Measurements from ENCODE around the gene NUP205. TPM values are rescaled to one million over a fixed set of nuclear protein-coding genes. Genes with fewer than 3 reads are reported as not detected.

Gene NUP205, protein sequence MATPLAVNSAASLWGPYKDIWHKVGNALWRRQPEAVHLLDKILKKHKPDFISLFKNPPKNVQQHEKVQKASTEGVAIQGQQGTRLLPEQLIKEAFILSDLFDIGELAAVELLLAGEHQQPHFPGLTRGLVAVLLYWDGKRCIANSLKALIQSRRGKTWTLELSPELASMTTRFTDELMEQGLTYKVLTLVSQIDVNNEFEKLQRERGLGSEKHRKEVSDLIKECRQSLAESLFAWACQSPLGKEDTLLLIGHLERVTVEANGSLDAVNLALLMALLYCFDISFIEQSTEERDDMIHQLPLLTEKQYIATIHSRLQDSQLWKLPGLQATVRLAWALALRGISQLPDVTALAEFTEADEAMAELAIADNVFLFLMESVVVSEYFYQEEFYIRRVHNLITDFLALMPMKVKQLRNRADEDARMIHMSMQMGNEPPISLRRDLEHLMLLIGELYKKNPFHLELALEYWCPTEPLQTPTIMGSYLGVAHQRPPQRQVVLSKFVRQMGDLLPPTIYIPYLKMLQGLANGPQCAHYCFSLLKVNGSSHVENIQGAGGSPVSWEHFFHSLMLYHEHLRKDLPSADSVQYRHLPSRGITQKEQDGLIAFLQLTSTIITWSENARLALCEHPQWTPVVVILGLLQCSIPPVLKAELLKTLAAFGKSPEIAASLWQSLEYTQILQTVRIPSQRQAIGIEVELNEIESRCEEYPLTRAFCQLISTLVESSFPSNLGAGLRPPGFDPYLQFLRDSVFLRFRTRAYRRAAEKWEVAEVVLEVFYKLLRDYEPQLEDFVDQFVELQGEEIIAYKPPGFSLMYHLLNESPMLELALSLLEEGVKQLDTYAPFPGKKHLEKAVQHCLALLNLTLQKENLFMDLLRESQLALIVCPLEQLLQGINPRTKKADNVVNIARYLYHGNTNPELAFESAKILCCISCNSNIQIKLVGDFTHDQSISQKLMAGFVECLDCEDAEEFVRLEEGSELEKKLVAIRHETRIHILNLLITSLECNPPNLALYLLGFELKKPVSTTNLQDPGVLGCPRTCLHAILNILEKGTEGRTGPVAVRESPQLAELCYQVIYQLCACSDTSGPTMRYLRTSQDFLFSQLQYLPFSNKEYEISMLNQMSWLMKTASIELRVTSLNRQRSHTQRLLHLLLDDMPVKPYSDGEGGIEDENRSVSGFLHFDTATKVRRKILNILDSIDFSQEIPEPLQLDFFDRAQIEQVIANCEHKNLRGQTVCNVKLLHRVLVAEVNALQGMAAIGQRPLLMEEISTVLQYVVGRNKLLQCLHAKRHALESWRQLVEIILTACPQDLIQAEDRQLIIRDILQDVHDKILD (N-terminal part only)
- total RNA-seq (2016; rRNA removed; fragmentation: Illumina TruSeq; extraction: Trizol), result 87.2 and 123 TPM in 2 replicates
- 17.6 and 18.9 TPM in 2 replicates for total RNA-seq (2016; cell fraction: cytosol; rRNA removed; fragmentation: Illumina TruSeq; extraction: Trizol; ENCODE audit: low read depth)
- 87.4 and 114 TPM in 2 replicates for total RNA-seq (2016; cell fraction: insoluble cytoplasmic fraction; rRNA removed; fragmentation: Illumina TruSeq; extraction: Trizol)
- 27.1 and 31.8 TPM in 2 replicates for total RNA-seq (2016; cell fraction: membrane; rRNA removed; fragmentation: Illumina TruSeq; extraction: Trizol)
- 81.3 and 84.2 TPM in 2 replicates for total RNA-seq (2016; cell fraction: nucleus; rRNA removed; fragmentation: Illumina TruSeq; extraction: Trizol)
- 31.2 and 46.2 TPM in 2 replicates for polyA plus RNA-seq (2011; rRNA removed)
- polyA plus RNA-seq (2011; cell fraction: cytosol; rRNA removed), result 25.5 and 29.0 TPM in 2 replicates
- 31.8 and 35.5 TPM in 2 replicates for polyA plus RNA-seq (2011; cell fraction: nucleus; rRNA removed)
- polyA plus RNA-seq (2012), result 23.8 and 29.2 TPM in 2 replicates
- 3.5 and 3.6 TPM in 2 replicates for polyA plus RNA-seq (2016; cell fraction: cytosol; fragmentation: Illumina TruSeq; extraction: Trizol; ENCODE audit: low read depth)
- polyA plus RNA-seq (2016; cell fraction: insoluble cytoplasmic fraction; fragmentation: Illumina TruSeq; extraction: Trizol; ENCODE audit: low read depth), result 76.0 and 81.2 TPM in 2 replicates
- polyA plus RNA-seq (2016; cell fraction: membrane; fragmentation: Illumina TruSeq; extraction: Trizol; ENCODE audit: low read depth), result 9.6 and 11.5 TPM in 2 replicates
- polyA plus RNA-seq (2016; cell fraction: nucleus; fragmentation: Illumina TruSeq; extraction: Trizol; ENCODE audit: insufficient read depth, low read depth), result 94.6 and 95.0 TPM in 2 replicates
- 55.5 and 185 TPM in 2 replicates for polyA minus RNA-seq (2011; rRNA and poly(A)+ RNA removed; ENCODE audit: low replicate concordance)
- polyA minus RNA-seq (2011; cell fraction: cytosol; rRNA and poly(A)+ RNA removed), result 36.1 and 39.6 TPM in 2 replicates
- polyA minus RNA-seq (2011; cell fraction: nucleus; rRNA and poly(A)+ RNA removed), result 59.9 and 64.2 TPM in 2 replicates
- percentile 73 among the genes with signal in this experiment for Bru-seq, nascent RNA
- BruChase-seq, experiment 1, labeled RNA remaining after a 6-hour chase, result percentile 83 among the genes with signal in this experiment
- percentile 80 among the genes with signal in this experiment for BruChase-seq, experiment 2, labeled RNA remaining after a 2-hour chase
- long read RNA-seq, experiment 1, partial matches to known transcripts, result 4 of 4 reads
- long read RNA-seq, experiment 1, other reads (novel, unspliced or antisense), result 0 of 4 reads
- long read RNA-seq, experiment 2, full-length matches to known transcripts, result 16 of 59 reads
- long read RNA-seq, experiment 2, partial matches to known transcripts, result 29 of 59 reads
- long read RNA-seq, experiment 2, other reads (novel, unspliced or antisense), result 14 of 59 reads

DNA sequence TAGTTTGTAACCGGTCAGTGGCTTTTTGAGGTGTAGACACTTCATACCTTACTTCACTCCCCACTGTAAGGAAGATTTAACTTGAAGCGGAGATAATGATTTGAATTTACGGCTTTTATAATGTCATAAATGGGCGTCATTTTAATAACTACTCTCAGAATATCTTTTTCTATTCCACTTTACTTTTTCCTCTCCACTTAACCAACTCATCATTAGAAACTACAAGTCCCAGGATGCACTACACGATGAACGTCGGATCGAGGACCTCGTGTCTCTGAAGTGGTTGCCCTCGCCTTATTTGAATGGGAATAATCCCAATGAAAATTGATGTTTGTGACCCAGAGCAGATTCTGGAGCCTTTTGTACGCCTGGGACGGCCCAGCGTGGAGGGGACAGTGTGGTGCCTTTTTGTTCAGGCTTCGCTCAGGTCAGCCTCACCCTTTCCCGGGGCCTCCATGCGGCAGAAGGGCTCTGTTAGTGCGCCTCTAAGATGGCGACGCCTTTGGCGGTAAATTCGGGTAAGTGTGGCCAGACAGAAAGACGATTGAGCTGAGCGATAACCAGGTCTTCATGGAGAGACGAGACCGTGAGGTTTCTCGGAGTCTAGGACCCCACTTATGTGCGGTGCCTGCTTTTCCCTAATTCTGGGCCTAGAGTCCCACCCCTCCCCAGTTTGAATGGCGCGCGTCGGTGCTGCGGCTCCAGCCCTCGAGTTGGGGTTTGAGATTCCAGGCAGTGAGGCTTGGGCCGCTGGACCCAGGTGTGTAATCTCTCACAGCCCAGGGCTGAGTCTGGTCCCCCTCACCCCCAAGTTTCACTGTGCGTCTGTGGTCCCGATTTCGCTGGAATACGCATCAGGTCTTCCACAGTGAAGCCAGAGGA is at the start of gene NUP205:
Gene NUP205, plus strand, starts transcription at position 463 of the 882 bp plus-strand sequence. Its CDS starts 28 bp downstream, at position 491.
- FAIRE-seq, result peak; percentile 85
- TF ChIP-seq ATRX (CRISPR knock-in tag; IDR thresholded peaks at IDR 0.05; ENCODE audit: borderline replicate concordance) (no peak), NONO (IDR thresholded peaks at IDR 0.05) (no peak), NONO (CRISPR knock-in tag; conservative IDR thresholded peaks at IDR 0.05) (peak; percentile 85), IRX3 (CRISPR knock-in tag; IDR thresholded peaks at IDR 0.05; ENCODE audit: borderline replicate concordance, low read depth) (peak; percentile 39; the same call in 1 of the 2 replicates), ZNF768 (CRISPR knock-in tag; IDR thresholded peaks at IDR 0.05) (no peak), ZNF235 (CRISPR knock-in tag; IDR thresholded peaks at IDR 0.05; ENCODE audit: borderline replicate concordance) (no peak)
- TF ChIP-seq, protein P1, sequence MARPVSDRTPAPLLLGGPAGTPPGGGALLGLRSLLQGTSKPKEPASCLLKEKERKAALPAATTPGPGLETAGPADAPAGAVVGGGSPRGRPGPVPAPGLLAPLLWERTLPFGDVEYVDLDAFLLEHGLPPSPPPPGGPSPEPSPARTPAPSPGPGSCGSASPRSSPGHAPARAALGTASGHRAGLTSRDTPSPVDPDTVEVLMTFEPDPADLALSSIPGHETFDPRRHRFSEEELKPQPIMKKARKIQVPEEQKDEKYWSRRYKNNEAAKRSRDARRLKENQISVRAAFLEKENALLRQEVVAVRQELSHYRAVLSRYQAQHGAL (CRISPR knock-in tag; IDR thresholded peaks at IDR 0.05; ENCODE audit: not compliant biosample characterization), result no peak
- TF ChIP-seq, protein P2, sequence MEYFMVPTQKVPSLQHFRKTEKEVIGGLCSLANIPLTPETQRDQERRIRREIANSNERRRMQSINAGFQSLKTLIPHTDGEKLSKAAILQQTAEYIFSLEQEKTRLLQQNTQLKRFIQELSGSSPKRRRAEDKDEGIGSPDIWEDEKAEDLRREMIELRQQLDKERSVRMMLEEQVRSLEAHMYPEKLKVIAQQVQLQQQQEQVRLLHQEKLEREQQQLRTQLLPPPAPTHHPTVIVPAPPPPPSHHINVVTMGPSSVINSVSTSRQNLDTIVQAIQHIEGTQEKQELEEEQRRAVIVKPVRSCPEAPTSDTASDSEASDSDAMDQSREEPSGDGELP (IDR thresholded peaks at IDR 0.05; ENCODE audit: borderline replicate concordance, low read depth), result no peak

More for the DNA sequence above, at the start of gene NUP205:
- Histone ChIP-seq H3K4me2 (ENCODE audit: low read depth, low read length) (peak within 1 kb of the TSS; percentile 77), H3K9me3 (ENCODE audit: low read length) (no peaks in the 10 kb centered on the region), H3K27me3 (ENCODE audit: control insufficient read depth in 1 of 2, insufficient read depth in 2 of 2, low read length in 2 of 2) (no peaks in the 10 kb centered on the region; a peak in 1 of 5 replicates), H3K79me2 (ENCODE audit: insufficient read depth, low read length) (peaks cover 40% of the 10 kb centered on the region), H3K27ac (ENCODE audit: extremely low read length, insufficient read depth, low read length) (peak within 1 kb of the TSS; percentile 93), H2AFZ (ENCODE audit: low read length) (peak within 1 kb of the TSS; percentile 96), H3K4me1 (ENCODE audit: insufficient read depth, low read length) (peaks cover 37% of the 10 kb centered on the region), H3K9ac (ENCODE audit: insufficient read depth, low read depth, low read length) (peak within 1 kb of the TSS; percentile 92), H4K20me1 (ENCODE audit: insufficient read depth, low read length) (0 out of 2 replicates have a peak, but pooled peaks cover 4% of the 10 kb centered on the region), H3K36me3 (replicated peaks in 1 of 2; ENCODE audit: control insufficient read depth in 1 of 2, insufficient read depth in 2 of 2, low read length in 2 of 2) (no peaks in the 10 kb centered on the region), H3K4me3 (replicated peaks in 1 of 3; ENCODE audit: insufficient read depth in 1 of 3, low read depth in 2 of 3, low read length in 3 of 3) (peak within 1 kb of the TSS; percentile 72 to 86 (median 75))
- intact Hi-C loops (cut with micrococcal nuclease; ENCODE audit: unreplicated experiment) (loop anchor here (1.0 to 5.0 kb wide), 2 partner anchors 45 to 140 kb away; no protein-coding TSS in a partner anchor), in situ Hi-C loops (cut with HindIII; ENCODE audit: extremely low pct_ligation_motif_present, low pct_unique_long_range_greater_than_20kb) (loop anchor here (5.0 to 25.0 kb wide), 2 partner anchors 45 to 270 kb away; partner anchors contain the start of gene CNOT4)
- WGBS (ENCODE audit: low lambda C conversion rate), result 3% methylated on average over 22 of the region's 38 CpGs
- ChIA-PET CTCF (ENCODE audit: low intra/inter-chr PET ratio, low total read pairs) (interaction anchor here (2.3 to 2.7 kb wide), 2 partner anchors 46 to 276 kb away, joined by 19 to 20 read pairs; no protein-coding TSS in a partner anchor), POLR2A (interaction anchor here (1.0 kb wide), 1 partner anchor 47 kb away, joined by 3 read pairs; no protein-coding TSS in a partner anchor)
- TSS peak; percentile 95 for BruUV-seq (replicated peaks)
- DNase-seq (ENCODE audit: low spot score) (peak; percentile 79), ATAC-seq (peak; percentile 92)

Measured in HepG2 (cell line).